H7 (cell line): ENCODE data around the gene CCNDBP1. TPM values are rescaled to one million over a fixed set of nuclear protein-coding genes. Genes with fewer than 3 reads are reported as not detected.

Source experiments
- DNase-seq: peaks from one replicate; pipeline ENCODE4 v3.0.0; 2012
- H3K27me3 ChIP-seq: 2 replicates; pipeline ENCODE4 v1.6.0; 2011; ENCODE audit warnings: mild to moderate bottlenecking, low read length; ENCODE audit not compliant: control insufficient read depth, insufficient read depth
- H3K36me3 ChIP-seq: replicated peaks from 2 replicates; pipeline ENCODE4 v1.5.1; 2011; ENCODE audit warnings: low read length; ENCODE audit not compliant: control insufficient read depth, insufficient read depth
- H3K4me3 ChIP-seq: 2 replicates; pipeline ENCODE4 v1.5.1; 2011; ENCODE audit warnings: low read depth, mild to moderate bottlenecking, control low read depth, low read length, moderate library complexity; ENCODE audit not compliant: insufficient read depth
- total RNA-seq: library from RNA; depleted of rRNA; stranded (reverse); fragments of >200 nt; shearing (Covaris generic); gene quantifications from 2 replicates; pipeline ENCODE4 v1.2.3, GENCODE V29; 2014; rRNA removed

CCNDBP1 gene
- total RNA-seq, 1 experiment from 2014 or later: 51.3 TPM

DNA sequence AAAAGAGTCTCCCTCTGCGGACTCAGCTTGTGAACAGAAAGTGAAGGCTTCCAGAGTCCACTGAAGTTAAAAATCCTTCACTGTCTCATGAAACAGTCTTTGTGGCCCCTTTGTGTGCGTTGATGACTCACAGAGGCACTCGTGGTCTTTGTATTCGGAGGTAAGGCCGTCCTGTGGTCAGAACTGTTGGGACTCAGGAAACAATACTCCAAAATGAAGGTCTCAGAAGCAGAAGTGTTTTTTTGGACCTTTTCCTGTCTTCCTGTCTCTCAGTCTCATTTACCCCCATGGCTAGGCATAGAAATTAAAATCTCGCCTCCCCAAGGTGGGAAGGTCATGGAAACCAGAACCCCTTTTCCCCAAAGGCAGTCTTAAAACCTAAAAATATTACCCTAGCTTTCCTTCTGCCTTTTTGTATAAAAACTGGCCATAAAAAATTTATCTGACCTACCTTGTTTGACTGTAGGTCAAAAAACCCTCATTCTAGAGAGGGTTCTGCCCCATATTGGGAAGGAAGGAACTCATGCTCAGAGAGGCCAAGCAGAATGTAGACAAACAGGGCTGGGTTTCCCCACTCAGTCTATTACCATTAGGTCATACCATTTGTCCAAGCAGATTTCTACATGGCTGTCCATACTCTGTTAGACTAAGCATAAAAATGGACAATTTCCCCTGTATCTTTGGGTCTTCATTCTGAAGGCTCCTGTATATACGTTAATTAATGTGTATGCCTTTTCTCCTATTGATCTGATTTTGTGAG is 54.7 kb downstream of the CCNDBP1 start:
- Histone ChIP-seq H3K36me3 (no peaks in the 10 kb centered on the region), H3K4me3 (no peak overlapping the region), H3K27me3 (no peaks in the 10 kb centered on the region; the same call in 1 of the 2 replicates)
- DNase-seq: no peak

DNA sequence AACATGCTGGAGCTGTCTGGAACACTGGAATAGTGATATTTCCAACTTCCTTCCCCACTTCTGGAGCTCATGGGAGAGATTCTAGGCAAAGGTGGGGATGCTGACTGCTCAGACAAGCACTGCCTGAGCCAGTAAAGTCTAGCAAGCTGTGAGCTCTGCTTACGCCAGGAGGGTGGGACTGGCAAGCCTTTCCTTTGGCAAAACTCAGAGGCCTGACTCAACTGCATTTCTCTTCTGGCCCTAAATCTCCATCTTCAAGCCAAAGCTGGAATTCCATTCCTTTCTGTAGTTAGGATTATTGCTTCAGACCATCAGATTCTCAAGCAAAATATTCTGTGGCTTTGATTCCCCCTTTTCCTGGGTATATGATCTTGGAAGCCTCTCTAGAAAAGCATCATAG is 55.9 kb downstream of the CCNDBP1 start:
- H3K36me3 ChIP-seq: no peaks in the 10 kb centered on the region
- no peak for DNase-seq

DNA sequence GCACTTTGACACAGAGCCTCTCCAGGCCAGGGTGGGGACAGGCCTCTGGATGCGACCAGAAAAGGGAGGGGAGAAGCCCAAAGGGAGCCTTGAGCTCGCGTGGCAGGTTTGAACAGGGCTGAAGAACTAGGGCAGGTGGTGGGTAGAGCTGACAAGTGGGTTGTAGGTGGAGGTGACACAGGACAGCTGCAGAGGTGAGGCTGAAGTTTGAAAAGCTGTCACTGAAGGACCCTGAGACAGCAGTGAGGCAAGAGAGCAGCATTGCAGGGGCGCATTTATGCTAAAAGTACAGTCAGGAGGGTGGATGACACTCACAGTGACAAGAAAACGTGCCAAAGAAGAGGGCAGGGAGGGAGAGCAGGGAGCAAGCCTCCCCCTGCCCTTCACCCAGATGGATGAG is 57.4 kb downstream of the CCNDBP1 start:
- Histone ChIP-seq H3K4me3 (no peak overlapping the region), H3K27me3 (no peaks in the 10 kb centered on the region), H3K36me3 (no peaks in the 10 kb centered on the region)
- peak; percentile 6 for DNase-seq

More for the DNA sequence above, 55.9 kb downstream of the CCNDBP1 start:
- no peak overlapping the region for H3K4me3 ChIP-seq
- H3K27me3 ChIP-seq: no peaks in the 10 kb centered on the region

DNA sequence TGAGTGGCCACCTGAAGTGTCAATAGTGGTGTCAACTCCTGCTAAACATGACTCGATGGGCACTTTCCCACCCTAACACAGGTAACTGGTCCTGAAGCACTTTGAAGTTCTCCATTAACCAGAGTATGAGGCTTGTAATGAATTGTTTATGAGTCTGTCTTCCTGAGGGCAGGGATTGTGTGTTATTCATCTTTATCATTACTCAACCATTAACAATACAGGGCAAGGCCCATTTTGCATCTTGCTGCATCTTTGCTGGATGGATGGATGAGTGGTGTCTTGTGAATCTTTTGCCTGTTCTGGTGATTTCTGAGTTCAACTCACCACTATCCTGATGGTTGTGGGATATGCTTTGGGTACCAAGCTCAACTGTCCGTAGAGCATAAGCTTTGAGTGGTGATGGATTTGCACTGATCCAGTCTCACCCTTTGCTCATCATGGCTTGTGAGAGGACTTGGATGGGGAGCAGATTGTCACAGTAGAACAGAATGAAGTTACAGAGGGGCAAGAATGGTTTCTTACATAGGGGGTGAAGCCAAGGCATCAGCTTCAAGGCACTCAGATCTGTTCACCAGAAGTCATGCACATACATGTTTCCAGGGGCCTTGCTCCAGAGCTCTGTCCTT is 57.9 kb downstream of the CCNDBP1 start:
- H3K4me3 ChIP-seq: no peak overlapping the region
- no peaks in the 10 kb centered on the region for H3K36me3 ChIP-seq
- no peak for DNase-seq
- no peaks in the 10 kb centered on the region for H3K27me3 ChIP-seq

DNA sequence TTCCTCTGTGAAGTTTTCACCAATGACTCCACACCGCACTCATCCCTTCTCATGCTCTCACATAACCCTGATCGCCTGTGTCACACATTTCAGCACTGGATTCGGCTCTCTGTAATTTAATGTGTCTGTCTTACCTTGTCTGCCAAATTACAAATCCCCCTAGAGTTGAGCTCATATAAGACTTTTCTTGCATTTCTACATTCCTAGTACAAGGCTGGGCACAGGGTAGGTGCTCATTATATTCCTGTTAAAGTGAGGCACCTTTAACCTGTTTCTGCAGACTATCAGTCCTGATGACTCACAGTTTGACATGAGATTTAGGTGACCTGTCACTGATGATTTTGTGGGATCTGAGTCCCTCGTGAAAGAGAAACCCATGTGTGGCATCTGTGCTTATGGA is 58.9 kb downstream of the CCNDBP1 start:
- H3K27me3 ChIP-seq: no peaks in the 10 kb centered on the region
- no peaks in the 10 kb centered on the region for H3K36me3 ChIP-seq
- DNase-seq: no peak
- no peak overlapping the region for H3K4me3 ChIP-seq

DNA sequence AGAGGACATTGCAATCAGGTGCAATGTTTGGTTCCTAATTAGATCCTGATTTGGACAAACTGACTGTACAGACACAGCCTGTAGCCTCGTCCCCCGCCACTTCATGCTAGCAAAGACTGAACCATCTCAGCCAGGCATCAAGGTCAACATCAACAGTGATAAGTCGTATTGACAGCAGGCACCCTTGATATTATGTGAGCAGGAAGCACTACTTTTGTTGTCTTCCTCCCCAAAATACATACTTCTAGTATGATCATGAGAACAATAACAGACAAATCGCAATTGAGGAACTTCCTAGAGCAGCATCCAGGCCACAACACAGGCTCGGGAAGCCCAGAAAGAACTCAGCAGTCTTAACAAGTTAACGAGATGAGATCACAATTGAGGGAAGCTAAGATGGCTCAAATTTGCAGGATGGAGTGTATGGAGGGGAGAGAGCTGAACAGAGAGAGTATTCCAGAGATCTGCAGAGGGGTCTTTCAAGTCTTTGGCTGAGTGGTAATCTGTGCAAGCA is 61.1 kb downstream of the CCNDBP1 start:
- H3K36me3 ChIP-seq: no peaks in the 10 kb centered on the region
- H3K27me3 ChIP-seq: no peaks in the 10 kb centered on the region
- H3K4me3 ChIP-seq: no peak overlapping the region
- DNase-seq: no peak

Other genes with a start within 250 kb of the CCNDBP1 start
- 13.0 and 16.3 TPM in 2 replicates for gene UBR1, start 79.4 kb upstream of the CCNDBP1 start, total RNA-seq
- 1.8 and 4.8 TPM in 2 replicates for gene TMEM62, start 51.8 kb upstream of the CCNDBP1 start, total RNA-seq
- gene EPB42, start 35.6 kb downstream of the CCNDBP1 start, total RNA-seq: not detected in 2 replicates
- not detected in 2 replicates for gene TGM5, start 81.5 kb downstream of the CCNDBP1 start, total RNA-seq
- gene TGM7, start 116.9 kb downstream of the CCNDBP1 start, total RNA-seq: not detected in 2 replicates
- 5.8 and 10.3 TPM in 2 replicates for gene LCMT2, start 145.2 kb downstream of the CCNDBP1 start, total RNA-seq
- 34.5 and 38.0 TPM in 2 replicates for gene ZSCAN29, start 185.6 kb downstream of the CCNDBP1 start, total RNA-seq
- gene TUBGCP4, start 185.7 kb downstream of the CCNDBP1 start, total RNA-seq: 15.5 and 19.1 TPM in 2 replicates